HepG2 (cell line): Measurements from ENCODE around the gene TCEAL3. TPM values are rescaled to one million over a fixed set of nuclear protein-coding genes. Genes with fewer than 3 reads are reported as not detected.
A peak's percentile ranks its signal among the peaks of the same experiment; 100 is the strongest.

Source experiments
- ATAC-seq: fragments of 200-7000 bp; cut with Tn5 transposase; 3 replicates; pipeline ENCODE4 v1.9.1; 2020; ENCODE audit warnings: mild to moderate bottlenecking, moderate library complexity
- BruUV-seq: library from RNA; stranded (reverse); fragments of 400-500 nt; replicated peaks from 2 replicates; lab custom pipeline; 2021; lab: Mats Ljungman, UMichigan
- CTCF ChIA-PET: fragments of 300-600 bp; formaldehyde crosslinking; extraction: SDS; loops from one replicate; lab custom pipeline; 2021; ENCODE audit warnings: low total read pairs, inconsistent platforms, low intra/inter-chr PET ratio; lab: Yijun Ruan, JAX
- POLR2A ChIA-PET: fragments of 350-600 bp; sonication (Branson Sonifier 250); formaldehyde crosslinking; loops from one replicate; lab custom pipeline; 2020; ENCODE audit warnings: antibody characterized with exemption, inconsistent platforms; lab: Yijun Ruan, JAX
- DNase-seq: peaks from one replicate; pipeline ENCODE4 v3.0.0-alpha.2; 2015; ENCODE audit warnings: low spot score
- FAIRE-seq: peaks from 3 replicates; lab custom pipeline; 2011; peaks lifted over from hg19 to GRCh38; lab: Jason Lieb, UNC
- H2AFZ ChIP-seq: one replicate; pipeline ENCODE4 v1.6.1; 2011; ENCODE audit warnings: low read length, inconsistent platforms
- H3K27ac ChIP-seq: fragments of 300-600 bp; 3 replicates; pipeline ENCODE4 v1.8.0; 2011; ENCODE audit warnings: mixed run types, mild to moderate bottlenecking, mixed read lengths, low read length, inconsistent platforms; ENCODE audit not compliant: insufficient read depth; ENCODE audit errors: extremely low read length
- H3K27me3 ChIP-seq, 2 experiments: fragments of 200-600 bp in 1 of 2; 2 replicates in 1 of 2; 3 replicates in 1 of 2; pipeline versions ENCODE4 v1.6.0 to v1.8.0; 2011; ENCODE audit warnings: low read length in 2 of 2, mild to moderate bottlenecking in 2 of 2, moderate library complexity in 2 of 2, inconsistent platforms in 1 of 2; ENCODE audit not compliant: insufficient read depth in 2 of 2, control insufficient read depth in 1 of 2
- H3K36me3 ChIP-seq, 2 experiments: fragments of 200-600 bp in 1 of 2; replicated peaks in 1 of 2; 2 replicates in 1 of 2; 3 replicates in 1 of 2; pipeline versions ENCODE4 v1.5.1 to v1.8.0; 2011; ENCODE audit warnings: low read length in 2 of 2, inconsistent platforms in 1 of 2; ENCODE audit not compliant: insufficient read depth in 2 of 2, control insufficient read depth in 1 of 2
- H3K4me1 ChIP-seq: 2 replicates; pipeline ENCODE4 v1.5.1; 2012; ENCODE audit warnings: low read length, inconsistent platforms; ENCODE audit not compliant: insufficient read depth
- H3K4me2 ChIP-seq: 2 replicates; pipeline ENCODE4 v1.6.0; 2011; ENCODE audit warnings: low read depth, low read length, inconsistent platforms
- H3K4me3 ChIP-seq, 3 experiments: fragments of 200-600 bp in 1 of 3; sonication (generic), shearing (Covaris generic) in 1 of 3; replicated peaks in 1 of 3; 2 replicates each; pipeline ENCODE4 v1.5.1; 2011 to 2016; ENCODE audit warnings: low read length in 3 of 3, inconsistent platforms in 2 of 3, low read depth in 2 of 3, mild to moderate bottlenecking in 2 of 3, control low read depth in 1 of 3, mixed read lengths in 1 of 3; ENCODE audit not compliant: insufficient read depth in 1 of 3
- H3K79me2 ChIP-seq: one replicate; pipeline ENCODE4 v1.6.1; 2011; ENCODE audit warnings: low read length, inconsistent platforms; ENCODE audit not compliant: insufficient read depth
- H3K9ac ChIP-seq: 2 replicates; pipeline ENCODE4 v1.6.0; 2011; ENCODE audit warnings: mild to moderate bottlenecking, low read depth, low read length, inconsistent platforms; ENCODE audit not compliant: insufficient read depth
- H3K9me3 ChIP-seq: 2 replicates; pipeline ENCODE4 v1.5.1; 2012; ENCODE audit warnings: mild to moderate bottlenecking, low read length
- H4K20me1 ChIP-seq: 2 replicates; pipeline ENCODE4 v1.6.0; 2011; ENCODE audit warnings: inconsistent platforms, mild to moderate bottlenecking, low read length, moderate library complexity; ENCODE audit not compliant: insufficient read depth
- BHLHE40 ChIP-seq: IDR thresholded peaks from 2 replicates; pipeline ENCODE4 v1.6.1; 2011; ENCODE audit warnings: low read length, improper control_type of control experiment
- IRX3 ChIP-seq: sonication (generic); formaldehyde crosslinking; IDR thresholded peaks from 2 replicates; pipeline ENCODE4 v1.8.1; 2023; ENCODE audit warnings: mild to moderate bottlenecking, low read depth, missing genetic modification reagents, borderline replicate concordance
- MTA3 ChIP-seq: sonication (generic); formaldehyde crosslinking; IDR thresholded peaks from 2 replicates; pipeline ENCODE4 v1.4.0; 2020; ENCODE audit warnings: missing genetic modification reagents
- SNAI1 ChIP-seq: sonication (generic); formaldehyde crosslinking; IDR thresholded peaks from 2 replicates; pipeline ENCODE4 v1.5.0; 2020; ENCODE audit warnings: mild to moderate bottlenecking, missing genetic modification reagents, borderline replicate concordance
- SNRNP70 ChIP-seq: fragments of 200-400 bp; formaldehyde crosslinking; IDR thresholded peaks from 2 replicates; pipeline ENCODE4 v1.6.1; 2017; ENCODE audit warnings: mild to moderate bottlenecking, low read depth, low read length, moderate library complexity
- ZNF598 ChIP-seq: sonication (generic); formaldehyde crosslinking; IDR thresholded peaks from 2 replicates; pipeline ENCODE4 v1.5.1; 2020; ENCODE audit warnings: mild to moderate bottlenecking, missing genetic modification reagents, borderline replicate concordance
- ZNF850 ChIP-seq: sonication (generic); formaldehyde crosslinking; conservative IDR thresholded peaks from 2 replicates; pipeline ENCODE4 v1.9.0; 2021; ENCODE audit warnings: mild to moderate bottlenecking, missing genetic modification reagents
- WGBS: methylation state at CpG from one replicate; pipeline ENCODE4 v1.1.6; 2017; ENCODE audit warnings: low lambda C conversion rate; 5-methylcytosine and 5-hydroxymethylcytosine counted together
- in situ Hi-C: cut with HindIII; loops from 2 replicates; pipeline ENCODE4 v1.10.0; 2017; ENCODE audit warnings: low pct_unique_long_range_greater_than_20kb; ENCODE audit not compliant: extremely low pct_ligation_motif_present
- intact Hi-C: fragments of 100-400 bp; cut with micrococcal nuclease; formaldehyde crosslinking; loops from one replicate; pipeline ENCODE4 v1.10.0; 2022; ENCODE audit not compliant: unreplicated experiment
- polyA plus RNA-seq, 8 experiments: library from polyadenylated mRNA; depleted of rRNA in 3 of 8; stranded (reverse) in 7 of 8; unstranded in 1 of 8; fragments of >200 nt; fragmentation: Illumina TruSeq in 4 of 8; extraction: Trizol in 4 of 8; gene quantifications; 2 replicates each; pipeline versions ENCODE4 v1.2.1 to v1.2.3, GENCODE V29; 2011 to 2016; ENCODE audit warnings: low read depth in 4 of 8, missing spikeins in 1 of 8, mixed read lengths in 1 of 8; ENCODE audit not compliant: insufficient read depth in 1 of 8
- total RNA-seq, 5 experiments: library from RNA; depleted of rRNA; stranded (reverse); fragments of >200 nt; fragmentation: Illumina TruSeq; extraction: Trizol; gene quantifications; 2 replicates each; pipeline ENCODE4 v1.2.3, GENCODE V29; 2016; ENCODE audit warnings: low read depth in 1 of 5
- TF ChIP-seq, protein P1 (sequence below): sonication (generic); formaldehyde crosslinking; IDR thresholded peaks from 2 replicates; pipeline ENCODE4 v1.4.0; 2020; ENCODE audit warnings: low read depth, missing genetic modification reagents
- TF ChIP-seq, protein P2 (sequence below): sonication (generic); formaldehyde crosslinking; IDR thresholded peaks from 2 replicates; pipeline ENCODE4 v1.4.0; 2020; ENCODE audit warnings: missing genetic modification reagents, borderline replicate concordance
- TF ChIP-seq, protein P3 (sequence below): sonication (generic); formaldehyde crosslinking; conservative IDR thresholded peaks from 2 replicates; pipeline ENCODE4 v1.8.0; 2022; ENCODE audit warnings: missing genetic modification reagents
- TF ChIP-seq, protein P4 (sequence below): sonication (generic); formaldehyde crosslinking; conservative IDR thresholded peaks from 2 replicates; pipeline ENCODE4 v1.8.0; 2022; ENCODE audit warnings: low read depth, missing genetic modification reagents

TCEAL3 gene
- total and polyA plus RNA-seq, 2 of the 13 experiments (the other 11 are each of a cell fraction or from before 2014, with no cell fraction given): 0.09 to 0.12 TPM

DNA sequence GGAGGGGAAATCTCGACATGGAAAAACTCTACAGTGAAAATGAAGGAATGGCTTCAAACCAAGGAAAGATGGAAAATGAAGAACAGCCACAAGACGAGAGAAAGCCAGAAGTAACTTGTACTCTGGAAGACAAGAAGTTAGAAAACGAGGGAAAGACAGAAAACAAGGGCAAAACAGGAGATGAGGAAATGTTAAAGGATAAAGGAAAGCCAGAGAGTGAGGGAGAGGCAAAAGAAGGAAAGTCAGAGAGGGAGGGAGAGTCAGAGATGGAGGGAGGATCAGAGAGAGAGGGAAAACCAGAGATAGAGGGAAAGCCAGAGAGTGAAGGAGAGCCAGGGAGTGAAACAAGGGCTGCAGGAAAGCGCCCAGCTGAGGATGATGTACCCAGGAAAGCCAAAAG is 21.1 kb upstream of the TCEAL3 start:
- H2AFZ ChIP-seq: no peak overlapping the region
- H4K20me1 ChIP-seq: no peaks in the 10 kb centered on the region
- peak overlapping the region; percentile 69; the same call in 1 of the 2 replicates for H3K9ac ChIP-seq
- peaks cover 3% of the 10 kb centered on the region for H3K79me2 ChIP-seq
- POLR2A ChIA-PET: no interaction called here
- peak overlapping the region; percentile 73 for H3K4me2 ChIP-seq
- BruUV-seq: no TSS peak
- ATAC-seq: no peak
- intact Hi-C loops: loop anchor here (5.0 kb wide), 1 partner anchor 101 kb away; the partner anchor contains the start of gene MORF4L2
- CTCF ChIA-PET: no interaction called here
- no peak overlapping the region for H3K27ac ChIP-seq
- H3K9me3 ChIP-seq: no peaks in the 10 kb centered on the region
- H3K4me3 ChIP-seq: peak overlapping the region in 1 of 3 experiments; percentile 81; a peak in 1 of 6 replicates
- WGBS: 80% methylated on average over 4 of the region's 4 CpGs
- no peak for TF ChIP-seq ZNF598 (CRISPR knock-in tag)
- TF ChIP-seq, protein P1, sequence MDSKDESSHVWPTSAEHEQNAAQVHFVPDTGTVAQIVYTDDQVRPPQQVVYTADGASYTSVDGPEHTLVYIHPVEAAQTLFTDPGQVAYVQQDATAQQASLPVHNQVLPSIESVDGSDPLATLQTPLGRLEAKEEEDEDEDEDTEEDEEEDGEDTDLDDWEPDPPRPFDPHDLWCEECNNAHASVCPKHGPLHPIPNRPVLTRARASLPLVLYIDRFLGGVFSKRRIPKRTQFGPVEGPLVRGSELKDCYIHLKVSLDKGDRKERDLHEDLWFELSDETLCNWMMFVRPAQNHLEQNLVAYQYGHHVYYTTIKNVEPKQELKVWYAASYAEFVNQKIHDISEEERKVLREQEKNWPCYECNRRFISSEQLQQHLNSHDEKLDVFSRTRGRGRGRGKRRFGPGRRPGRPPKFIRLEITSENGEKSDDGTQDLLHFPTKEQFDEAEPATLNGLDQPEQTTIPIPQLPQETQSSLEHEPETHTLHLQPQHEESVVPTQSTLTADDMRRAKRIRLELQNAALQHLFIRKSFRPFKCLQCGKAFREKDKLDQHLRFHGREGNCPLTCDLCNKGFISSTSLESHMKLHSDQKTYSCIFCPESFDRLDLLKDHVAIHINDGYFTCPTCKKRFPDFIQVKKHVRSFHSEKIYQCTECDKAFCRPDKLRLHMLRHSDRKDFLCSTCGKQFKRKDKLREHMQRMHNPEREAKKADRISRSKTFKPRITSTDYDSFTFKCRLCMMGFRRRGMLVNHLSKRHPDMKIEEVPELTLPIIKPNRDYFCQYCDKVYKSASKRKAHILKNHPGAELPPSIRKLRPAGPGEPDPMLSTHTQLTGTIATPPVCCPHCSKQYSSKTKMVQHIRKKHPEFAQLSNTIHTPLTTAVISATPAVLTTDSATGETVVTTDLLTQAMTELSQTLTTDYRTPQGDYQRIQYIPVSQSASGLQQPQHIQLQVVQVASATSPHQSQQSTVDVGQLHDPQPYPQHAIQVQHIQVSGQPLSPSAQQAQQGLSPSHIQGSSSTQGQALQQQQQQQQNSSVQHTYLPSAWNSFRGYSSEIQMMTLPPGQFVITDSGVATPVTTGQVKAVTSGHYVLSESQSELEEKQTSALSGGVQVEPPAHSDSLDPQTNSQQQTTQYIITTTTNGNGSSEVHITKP (CRISPR knock-in tag): no peak
- no peak for TF ChIP-seq IRX3 (CRISPR knock-in tag)
- no peak for TF ChIP-seq ZNF850
- TF ChIP-seq, protein P2, sequence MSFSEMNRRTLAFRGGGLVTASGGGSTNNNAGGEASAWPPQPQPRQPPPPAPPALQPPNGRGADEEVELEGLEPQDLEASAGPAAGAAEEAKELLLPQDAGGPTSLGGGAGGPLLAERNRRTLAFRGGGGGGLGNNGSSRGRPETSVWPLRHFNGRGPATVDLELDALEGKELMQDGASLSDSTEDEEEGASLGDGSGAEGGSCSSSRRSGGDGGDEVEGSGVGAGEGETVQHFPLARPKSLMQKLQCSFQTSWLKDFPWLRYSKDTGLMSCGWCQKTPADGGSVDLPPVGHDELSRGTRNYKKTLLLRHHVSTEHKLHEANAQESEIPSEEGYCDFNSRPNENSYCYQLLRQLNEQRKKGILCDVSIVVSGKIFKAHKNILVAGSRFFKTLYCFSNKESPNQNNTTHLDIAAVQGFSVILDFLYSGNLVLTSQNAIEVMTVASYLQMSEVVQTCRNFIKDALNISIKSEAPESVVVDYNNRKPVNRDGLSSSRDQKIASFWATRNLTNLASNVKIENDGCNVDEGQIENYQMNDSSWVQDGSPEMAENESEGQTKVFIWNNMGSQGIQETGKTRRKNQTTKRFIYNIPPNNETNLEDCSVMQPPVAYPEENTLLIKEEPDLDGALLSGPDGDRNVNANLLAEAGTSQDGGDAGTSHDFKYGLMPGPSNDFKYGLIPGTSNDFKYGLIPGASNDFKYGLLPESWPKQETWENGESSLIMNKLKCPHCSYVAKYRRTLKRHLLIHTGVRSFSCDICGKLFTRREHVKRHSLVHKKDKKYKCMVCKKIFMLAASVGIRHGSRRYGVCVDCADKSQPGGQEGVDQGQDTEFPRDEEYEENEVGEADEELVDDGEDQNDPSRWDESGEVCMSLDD (CRISPR knock-in tag): no peak
- no peak for TF ChIP-seq SNRNP70
- no peak for TF ChIP-seq BHLHE40
- TF ChIP-seq MTA3 (CRISPR knock-in tag): no peak
- TF ChIP-seq, protein P3, sequence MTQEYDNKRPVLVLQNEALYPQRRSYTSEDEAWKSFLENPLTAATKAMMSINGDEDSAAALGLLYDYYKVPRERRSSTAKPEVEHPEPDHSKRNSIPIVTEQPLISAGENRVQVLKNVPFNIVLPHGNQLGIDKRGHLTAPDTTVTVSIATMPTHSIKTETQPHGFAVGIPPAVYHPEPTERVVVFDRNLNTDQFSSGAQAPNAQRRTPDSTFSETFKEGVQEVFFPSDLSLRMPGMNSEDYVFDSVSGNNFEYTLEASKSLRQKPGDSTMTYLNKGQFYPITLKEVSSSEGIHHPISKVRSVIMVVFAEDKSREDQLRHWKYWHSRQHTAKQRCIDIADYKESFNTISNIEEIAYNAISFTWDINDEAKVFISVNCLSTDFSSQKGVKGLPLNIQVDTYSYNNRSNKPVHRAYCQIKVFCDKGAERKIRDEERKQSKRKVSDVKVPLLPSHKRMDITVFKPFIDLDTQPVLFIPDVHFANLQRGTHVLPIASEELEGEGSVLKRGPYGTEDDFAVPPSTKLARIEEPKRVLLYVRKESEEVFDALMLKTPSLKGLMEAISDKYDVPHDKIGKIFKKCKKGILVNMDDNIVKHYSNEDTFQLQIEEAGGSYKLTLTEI (CRISPR knock-in tag): no peak
- no peak for TF ChIP-seq SNAI1 (CRISPR knock-in tag)
- TF ChIP-seq, protein P4, sequence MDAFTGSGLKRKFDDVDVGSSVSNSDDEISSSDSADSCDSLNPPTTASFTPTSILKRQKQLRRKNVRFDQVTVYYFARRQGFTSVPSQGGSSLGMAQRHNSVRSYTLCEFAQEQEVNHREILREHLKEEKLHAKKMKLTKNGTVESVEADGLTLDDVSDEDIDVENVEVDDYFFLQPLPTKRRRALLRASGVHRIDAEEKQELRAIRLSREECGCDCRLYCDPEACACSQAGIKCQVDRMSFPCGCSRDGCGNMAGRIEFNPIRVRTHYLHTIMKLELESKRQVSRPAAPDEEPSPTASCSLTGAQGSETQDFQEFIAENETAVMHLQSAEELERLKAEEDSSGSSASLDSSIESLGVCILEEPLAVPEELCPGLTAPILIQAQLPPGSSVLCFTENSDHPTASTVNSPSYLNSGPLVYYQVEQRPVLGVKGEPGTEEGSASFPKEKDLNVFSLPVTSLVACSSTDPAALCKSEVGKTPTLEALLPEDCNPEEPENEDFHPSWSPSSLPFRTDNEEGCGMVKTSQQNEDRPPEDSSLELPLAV (CRISPR knock-in tag): no peak
- TF ChIP-seq, all 625 proteins: peak for 0
- no peak for FAIRE-seq
- H3K36me3 ChIP-seq: no peaks in the 10 kb centered on the region
- in situ Hi-C loops: no loop called here
- H3K4me1 ChIP-seq: 0 out of 2 replicates have a peak, but pooled peaks cover 7% of the 10 kb centered on the region
- no peak for DNase-seq
- H3K27me3 ChIP-seq: no peaks in the 10 kb centered on the region
